BLaER1 treated with 17β-estradiol and CSF1 and Interleukin-3, amounts not matched to agents 10 nM and 100 nM (cell line): ENCODE data around the gene CASKIN2.

Source experiments
- H3K27ac ChIP-seq, 11 experiments: shearing (Covaris generic); formaldehyde crosslinking; 2 replicates each; pipeline ENCODE4 v1.8.1; 2022
- H3K27me3 ChIP-seq, 11 experiments: shearing (Covaris generic); formaldehyde crosslinking; 2 replicates each; pipeline ENCODE4 v1.8.1; 2022
- H3K36me3 ChIP-seq, 11 experiments: shearing (Covaris generic); formaldehyde crosslinking; 2 replicates each; pipeline ENCODE4 v1.8.1; 2022
- H3K4me1 ChIP-seq, 10 experiments: shearing (Covaris generic); formaldehyde crosslinking; 2 replicates each; pipeline ENCODE4 v1.8.1; 2022
- H3K4me2 ChIP-seq, 11 experiments: shearing (Covaris generic); formaldehyde crosslinking; 2 replicates each; pipeline ENCODE4 v1.8.1; 2022
- H3K4me3 ChIP-seq, 10 experiments: shearing (Covaris generic); formaldehyde crosslinking; 2 replicates each; pipeline ENCODE4 v1.8.1; 2022
- H3K9ac ChIP-seq, 11 experiments: shearing (Covaris generic); formaldehyde crosslinking; 2 replicates each; pipeline ENCODE4 v1.8.1; 2022
- H3K9me3 ChIP-seq, 11 experiments: shearing (Covaris generic); formaldehyde crosslinking; replicated peaks in 1 of 11; 2 replicates each; pipeline ENCODE4 v1.8.1; 2022
- H4K20me1 ChIP-seq, 11 experiments: shearing (Covaris generic); formaldehyde crosslinking; 2 replicates each; pipeline ENCODE4 v1.8.1; 2022
- Cebpa-rat ChIP-seq, 11 experiments: shearing (Covaris generic); IDR thresholded peaks; 2 replicates each; pipeline ENCODE4 v1.8.1; 2022

The CASKIN2 gene

DNA sequence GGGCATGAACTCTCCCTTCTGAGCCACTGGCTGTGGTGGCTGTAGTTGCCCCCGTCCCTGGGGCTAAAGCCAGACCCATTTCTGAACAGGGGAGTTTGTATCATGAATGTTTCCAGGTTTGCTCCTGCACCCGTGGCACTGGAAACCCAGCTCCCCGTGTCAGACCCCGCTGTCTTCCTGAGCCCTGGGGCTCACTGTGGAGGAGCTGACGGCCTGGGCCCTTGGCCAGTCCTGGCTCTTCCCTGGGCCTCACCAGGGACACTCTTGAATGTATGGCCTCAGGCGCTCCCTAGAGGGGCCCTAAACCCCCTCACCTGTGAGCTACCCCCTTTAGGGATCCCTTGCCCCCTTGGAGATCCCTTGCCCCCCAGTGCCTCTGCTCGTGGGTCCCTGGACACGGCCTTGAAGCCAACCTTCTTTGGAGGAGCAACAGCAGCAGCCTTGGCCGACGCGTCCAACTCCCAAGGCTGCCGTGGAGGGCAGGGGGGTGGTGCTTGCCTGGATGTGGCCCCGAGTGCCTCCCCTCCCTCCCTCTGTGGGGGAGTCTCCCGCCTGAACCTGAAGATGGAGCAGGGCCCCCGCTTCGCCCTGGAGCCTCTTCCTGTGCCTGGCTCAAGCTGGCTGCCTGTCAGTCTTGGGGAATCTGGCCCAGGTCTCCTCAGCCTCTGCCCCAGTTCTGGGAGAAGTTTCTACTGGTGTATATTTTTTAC lies 15.9 kb downstream of the CASKIN2 start:
- H3K27ac ChIP-seq, result peak overlapping the region in 9 of 11 experiments; percentile 23 to 84 (median 73); a peak in 17 of 22 replicates

DNA sequence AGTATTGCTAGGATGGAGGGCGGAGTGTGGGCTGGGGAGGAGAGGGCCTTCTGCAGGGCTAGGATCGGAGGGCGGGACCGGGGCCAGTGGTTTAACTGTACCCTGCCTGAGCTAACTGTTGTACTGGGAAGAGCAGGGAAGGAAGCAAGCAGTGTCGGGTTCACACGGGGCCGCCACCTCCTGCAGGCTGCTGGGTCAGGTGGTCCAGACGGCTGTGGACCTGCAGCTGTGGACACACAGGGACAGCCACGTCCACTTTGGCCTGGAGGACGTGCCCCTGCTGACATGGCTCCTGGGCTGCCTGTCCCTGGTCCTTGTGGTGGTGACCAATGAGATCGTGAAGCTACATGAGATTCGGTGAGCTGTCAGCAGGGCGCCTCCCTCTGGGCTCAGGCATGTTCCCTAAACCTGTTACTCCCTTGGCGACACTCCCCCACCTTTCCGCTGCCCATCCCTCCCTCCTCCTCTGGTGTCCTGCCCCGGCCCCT lies 16.6 kb downstream of the CASKIN2 start:
- Histone ChIP-seq H4K20me1 (peaks cover 0 to 60% (median 0%) of the 10 kb centered on the region in 11 experiments; a peak in 9 of 22 replicates), H3K36me3 (peaks cover 64 to 96% (median 81%) of the 10 kb centered on the region in 11 experiments), H3K27me3 (no peaks in the 10 kb centered on the region), H3K9ac (peak overlapping the region in 10 of 11 experiments; percentile 31 to 79 (median 64); a peak in 17 of 22 replicates), H3K4me2 (peak overlapping the region; percentile 63 to 99 (median 92)), H3K9me3 (no peaks in the 10 kb centered on the region), H3K4me1 (peaks cover 40 to 98% (median 92%) of the 10 kb centered on the region in 10 experiments), H3K4me3 (peak overlapping the region in 8 of 10 experiments; percentile 35 to 59 (median 49); a peak in 15 of 20 replicates), H3K27ac (peak overlapping the region in 8 of 11 experiments; percentile 60 to 84 (median 75); a peak in 16 of 22 replicates)
- TF ChIP-seq Cebpa-rat (IDR thresholded peaks at IDR 0.05), result no peak

More for the DNA sequence above, 15.9 kb downstream of the CASKIN2 start:
- Histone ChIP-seq H3K4me3 (peak overlapping the region in 8 of 10 experiments; percentile 35 to 59 (median 49); a peak in 15 of 20 replicates), H3K27me3 (no peaks in the 10 kb centered on the region), H3K9me3 (no peaks in the 10 kb centered on the region), H4K20me1 (peaks cover 0 to 64% (median 2%) of the 10 kb centered on the region in 11 experiments; a peak in 11 of 22 replicates), H3K9ac (peak overlapping the region; percentile 12 to 79 (median 63); a peak in 19 of 22 replicates), H3K36me3 (peaks cover 57 to 94% (median 77%) of the 10 kb centered on the region in 11 experiments), H3K4me1 (peaks cover 45 to 98% (median 92%) of the 10 kb centered on the region in 10 experiments), H3K4me2 (peak overlapping the region; percentile 63 to 99 (median 92))
- TF ChIP-seq Cebpa-rat (IDR thresholded peaks at IDR 0.05), result no peak

- Histone ChIP-seq H3K27me3 (no peaks in the 10 kb centered on the region), H3K36me3 (peaks cover 70 to 97% (median 82%) of the 10 kb centered on the region in 11 experiments), H3K9me3 (no peaks in the 10 kb centered on the region), H3K4me2 (peak overlapping the region; percentile 63 to 99 (median 92)), H3K9ac (peak overlapping the region in 10 of 11 experiments; percentile 1 to 79 (median 64); a peak in 18 of 22 replicates), H4K20me1 (peaks cover 0 to 61% (median 0%) of the 10 kb centered on the region in 11 experiments; a peak in 9 of 22 replicates), H3K4me1 (peaks cover 40 to 98% (median 92%) of the 10 kb centered on the region in 10 experiments), H3K4me3 (peak overlapping the region in 8 of 10 experiments; percentile 35 to 59 (median 49); a peak in 16 of 20 replicates), H3K27ac (peak overlapping the region in 9 of 11 experiments; percentile 12 to 84 (median 73); a peak in 17 of 22 replicates)
- TF ChIP-seq Cebpa-rat (IDR thresholded peaks at IDR 0.05), result no peak
Observed at GRCh38 chr17:75498039-75498725, 17.2 kb downstream of the CASKIN2 start.

- H3K36me3 ChIP-seq, result peaks cover 60 to 97% (median 84%) of the 10 kb centered on the region in 11 experiments
- H3K4me3 ChIP-seq, result no peak overlapping the region
- H3K9me3 ChIP-seq, result no peaks in the 10 kb centered on the region
- H3K4me1 ChIP-seq, result peaks cover 61 to 100% (median 97%) of the 10 kb centered on the region in 10 experiments
- H4K20me1 ChIP-seq, result peaks cover 0 to 60% (median 0%) of the 10 kb centered on the region in 11 experiments; a peak in 9 of 22 replicates
- H3K9ac ChIP-seq, result peak overlapping the region in 5 of 11 experiments; percentile 28 to 79 (median 57); a peak in 7 of 22 replicates
- no peaks in the 10 kb centered on the region for H3K27me3 ChIP-seq
- peak overlapping the region in 9 of 11 experiments; percentile 80 to 99 (median 94); a peak in 16 of 22 replicates for H3K4me2 ChIP-seq
- peak overlapping the region in 6 of 11 experiments; percentile 24 to 84 (median 79); a peak in 10 of 22 replicates for H3K27ac ChIP-seq
- TF ChIP-seq Cebpa-rat (IDR thresholded peaks at IDR 0.05), result no peak
Observed at GRCh38 chr17:75496005-75496404, 19.3 kb downstream of the CASKIN2 start.

- peaks cover 65 to 100% (median 97%) of the 10 kb centered on the region in 10 experiments for H3K4me1 ChIP-seq
- H3K27ac ChIP-seq, result peak overlapping the region in 5 of 11 experiments; percentile 17 to 98 (median 91); a peak in 4 of 22 replicates
- no peaks in the 10 kb centered on the region for H3K9me3 ChIP-seq
- H3K36me3 ChIP-seq, result peaks cover 44 to 89% (median 70%) of the 10 kb centered on the region in 11 experiments
- peaks cover 0 to 48% (median 0%) of the 10 kb centered on the region in 11 experiments; a peak in 5 of 22 replicates for H4K20me1 ChIP-seq
- H3K4me2 ChIP-seq, result peak overlapping the region in 8 of 11 experiments; percentile 84 to 100 (median 96); a peak in 15 of 22 replicates
- peak overlapping the region in 5 of 11 experiments; percentile 37 to 91 (median 80); a peak in 4 of 22 replicates for H3K9ac ChIP-seq
- TF ChIP-seq Cebpa-rat (IDR thresholded peaks at IDR 0.05), result no peak
- no peaks in the 10 kb centered on the region for H3K27me3 ChIP-seq
- H3K4me3 ChIP-seq, result no peak overlapping the region
Observed at GRCh38 chr17:75494326-75494877, 20.9 kb downstream of the CASKIN2 start.

- peaks cover 42 to 83% (median 64%) of the 10 kb centered on the region in 11 experiments for H3K36me3 ChIP-seq
- peaks cover 65 to 100% (median 97%) of the 10 kb centered on the region in 10 experiments for H3K4me1 ChIP-seq
- H3K27me3 ChIP-seq, result no peaks in the 10 kb centered on the region
- H3K9me3 ChIP-seq, result no peaks in the 10 kb centered on the region
- no peak for TF ChIP-seq Cebpa-rat (IDR thresholded peaks at IDR 0.05)
- H3K27ac ChIP-seq, result peak overlapping the region in 7 of 11 experiments; percentile 20 to 98 (median 89); a peak in 11 of 22 replicates
- H3K9ac ChIP-seq, result peak overlapping the region in 7 of 11 experiments; percentile 7 to 91 (median 80); a peak in 12 of 22 replicates
- peak overlapping the region in 9 of 11 experiments; percentile 84 to 100 (median 96); a peak in 18 of 22 replicates for H3K4me2 ChIP-seq
- H4K20me1 ChIP-seq, result peaks cover 0 to 40% (median 0%) of the 10 kb centered on the region in 11 experiments; a peak in 5 of 22 replicates
- H3K4me3 ChIP-seq, result no peak overlapping the region; a peak in 1 of 20 replicates
Observed at GRCh38 chr17:75493476-75494129, 21.7 kb downstream of the CASKIN2 start.

- Histone ChIP-seq H3K9me3 (no peaks in the 10 kb centered on the region), H3K4me2 (peak overlapping the region; percentile 84 to 100 (median 96); a peak in 21 of 22 replicates), H3K4me3 (peak overlapping the region in 1 of 10 experiments; percentile 63; a peak in 2 of 20 replicates), H4K20me1 (peaks cover 0 to 34% (median 0%) of the 10 kb centered on the region in 11 experiments; a peak in 3 of 22 replicates), H3K27me3 (no peaks in the 10 kb centered on the region), H3K4me1 (peaks cover 65 to 100% (median 97%) of the 10 kb centered on the region in 10 experiments), H3K27ac (peak overlapping the region in 7 of 11 experiments; percentile 80 to 98 (median 91); a peak in 13 of 22 replicates), H3K9ac (peak overlapping the region in 8 of 11 experiments; percentile 9 to 91 (median 80); a peak in 13 of 22 replicates), H3K36me3 (peaks cover 42 to 75% (median 63%) of the 10 kb centered on the region in 11 experiments)
- TF ChIP-seq Cebpa-rat (IDR thresholded peaks at IDR 0.05), result no peak
Observed at GRCh38 chr17:75492555-75493168, 22.7 kb downstream of the CASKIN2 start.
